GM12872 (cell line): ENCODE measurements around the gene SULT2B1.

Experiments used
- CTCF ChIP-seq: IDR thresholded peaks from 3 replicates; pipeline ENCODE4 v1.5.1; 2011; ENCODE audit warnings: low read depth, mild to moderate bottlenecking, low read length, moderate library complexity; ENCODE audit not compliant: insufficient read depth

SULT2B1 gene

GRCh38 chr19:48554385-48555091 is 2.6 kb downstream of the SULT2B1 start:
- no peak for TF ChIP-seq CTCF

DNA sequence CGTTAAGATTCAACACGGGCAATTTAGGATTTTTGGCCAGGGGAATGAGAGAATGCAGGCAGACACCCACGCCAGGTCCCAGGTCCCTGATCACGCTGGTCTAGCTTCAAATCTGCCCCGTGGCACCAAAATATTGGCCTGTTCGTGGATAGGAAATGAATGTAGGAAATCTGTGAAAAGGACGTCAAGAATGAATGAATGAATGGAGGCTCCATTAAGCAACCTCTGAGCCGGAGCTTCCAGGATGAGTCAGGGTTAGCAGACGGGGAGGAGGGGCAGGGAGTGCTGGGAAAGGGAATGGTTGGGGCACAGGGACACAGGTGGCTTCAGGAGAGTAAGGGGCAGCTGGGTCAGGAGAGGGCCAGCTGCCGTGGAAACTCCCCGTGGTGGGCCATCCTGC is 4.2 kb downstream of the SULT2B1 start:
- no peak for TF ChIP-seq CTCF

DNA sequence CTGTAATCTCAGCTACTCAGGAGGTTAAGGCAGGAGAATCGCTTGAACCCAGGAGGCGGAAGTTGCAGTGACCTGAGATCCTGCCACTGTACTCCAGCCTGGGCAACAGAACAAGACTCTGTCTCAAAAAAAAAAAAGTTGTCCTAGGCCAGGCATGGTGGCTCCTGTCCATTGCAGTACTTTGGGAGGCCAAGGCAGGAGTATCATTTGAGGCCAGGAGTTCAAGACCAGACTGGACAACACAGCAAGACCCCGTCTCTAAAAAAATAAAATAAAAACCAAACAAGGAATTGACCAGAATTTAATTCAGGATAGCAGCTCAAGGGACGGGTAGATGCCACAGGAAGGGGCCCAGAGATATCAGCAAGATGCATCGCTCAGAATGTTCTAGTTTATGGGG is 4.9 kb downstream of the SULT2B1 start:
- TF ChIP-seq CTCF: no peak

DNA sequence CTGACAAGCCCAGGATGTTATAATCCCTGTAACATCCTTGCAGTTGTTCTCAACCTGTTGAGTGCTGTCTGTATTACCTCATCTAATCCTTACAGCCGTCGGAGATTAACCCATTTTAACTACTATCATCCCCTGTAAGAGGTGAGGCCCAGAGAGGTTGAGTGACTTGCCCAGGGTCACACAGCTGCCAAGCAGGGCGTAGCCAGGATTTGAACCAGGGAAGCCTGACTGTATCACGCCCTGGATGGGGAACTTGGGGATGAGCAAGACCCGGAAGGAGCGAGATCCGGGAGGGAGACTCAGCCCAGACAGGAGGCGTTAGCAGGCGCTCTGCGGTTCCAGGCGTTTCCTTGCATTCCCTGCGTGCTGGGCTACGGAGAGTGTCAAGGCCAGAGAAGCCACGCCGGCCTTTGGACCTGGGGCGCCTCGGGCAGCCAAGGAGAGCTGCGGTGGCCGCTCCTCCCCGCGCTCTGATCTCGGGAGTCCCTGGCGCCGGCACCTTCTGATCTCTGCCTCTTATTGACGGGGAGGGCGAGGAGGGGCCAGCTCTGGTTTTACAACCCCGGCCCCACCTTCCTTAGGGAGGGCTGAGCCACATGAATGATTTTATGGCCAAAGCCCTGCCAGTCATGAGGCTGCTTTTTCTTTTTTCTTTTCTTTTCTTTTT is 6.2 kb downstream of the SULT2B1 start:
- TF ChIP-seq CTCF: no peak

- TF ChIP-seq CTCF: peak; percentile 14; the same call in 1 of the 3 replicates
Measured at GRCh38 chr19:48560095-48560530, 8.1 kb downstream of the SULT2B1 start.

GRCh38 chr19:48561412-48561811 is 9.4 kb downstream of the SULT2B1 start:
- TF ChIP-seq CTCF: no peak

GRCh38 chr19:48565090-48565489 is 13.1 kb downstream of the SULT2B1 start:
- no peak for TF ChIP-seq CTCF
